Transverse colon (tissue), 4 donors: ENCODE measurements around the gene B4GALT5.

Experiments used
- CTCF ChIP-seq, 5 experiments: fragments of 200-600 bp in 3 of 5; fragments of 450-650 bp in 2 of 5; sonication (generic) in 3 of 5; IDR thresholded peaks; 1 replicate in 2 of 5; 2 replicates in 3 of 5; pipeline ENCODE4 v1.5.1; 2016 to 2017; ENCODE audit warnings: antibody characterized with exemption in 5 of 5, inconsistent platforms in 3 of 5, mild to moderate bottlenecking in 2 of 5, moderate library complexity in 1 of 5
- EP300 ChIP-seq: sonication (generic); formaldehyde crosslinking; IDR thresholded peaks from one replicate; pipeline ENCODE4 v1.6.1; 2017; ENCODE audit warnings: antibody characterized with exemption, low read depth
- POLR2A ChIP-seq: fragments of 450-650 bp; IDR thresholded peaks from one replicate; pipeline ENCODE4 v1.6.1; 2016; ENCODE audit warnings: antibody characterized with exemption, mild to moderate bottlenecking, moderate library complexity
- POLR2AphosphoS5 ChIP-seq, 3 donors: sonication (generic); formaldehyde crosslinking; IDR thresholded peaks; one replicate each; pipeline ENCODE4 v1.6.1; 2016; ENCODE audit warnings: antibody characterized with exemption in 3 of 3

- TF ChIP-seq EP300 (no peak), CTCF (IDR thresholded peaks at IDR 0.05) (peak in 1 of 5 experiments; percentile 6), POLR2A (no peak), POLR2AphosphoS5 (IDR thresholded peaks at IDR 0.05) (peak in 2 of 3 donors; percentile 51 to 68)
Observed at GRCh38 chr20:49583669-49584417, 129.8 kb downstream of the B4GALT5 start.
